Activated T-helper 17 cell treated with anti-CD3 and anti-CD28 coated beads, Interleukin-2, amount 50 U/mL, for 72 hours (primary cell): ENCODE results near the gene PDIA6. TPM values are rescaled to one million over a fixed set of nuclear protein-coding genes. Genes with fewer than 3 reads are reported as not detected.
"Not testable (repeated sequence)": the region's sequence is repeated elsewhere in the genome, so short reads cannot be mapped to it uniquely, and the experiment has no call there.

Source experiments
- ATAC-seq: fragments of 150-1000 bp; cut with Tn5 transposase; replicated peaks from 2 replicates; pipeline ENCODE4 v1.10.0; 2021; ENCODE audit warnings: mild to moderate bottlenecking, moderate library complexity
- H3K27ac Mint-ChIP-seq: one replicate; pipeline ENCODE4 v1.8.0; 2022; ENCODE audit warnings: mixed read lengths
- H3K27me3 Mint-ChIP-seq: one replicate; pipeline ENCODE4 v1.8.0; 2022; ENCODE audit warnings: mixed read lengths
- H3K36me3 Mint-ChIP-seq: one replicate; pipeline ENCODE4 v1.8.0; 2022; ENCODE audit warnings: low read depth, mild to moderate bottlenecking, mixed read lengths
- H3K4me1 Mint-ChIP-seq: one replicate; pipeline ENCODE4 v1.8.0; 2022; ENCODE audit warnings: mixed read lengths
- H3K4me3 Mint-ChIP-seq: one replicate; pipeline ENCODE4 v1.8.0; 2022; ENCODE audit warnings: mild to moderate bottlenecking, mixed read lengths
- H3K9me3 Mint-ChIP-seq: one replicate; pipeline ENCODE4 v1.8.0; 2022; ENCODE audit warnings: mixed read lengths
- total RNA-seq, 2 donors: library from RNA; stranded (reverse); gene quantifications; one replicate each; pipeline ENCODE4 v1.2.3, GENCODE V29; 2022

The PDIA6 gene
- total RNA-seq, 2 donors from 2014 or later = 129 to 206 TPM

DNA sequence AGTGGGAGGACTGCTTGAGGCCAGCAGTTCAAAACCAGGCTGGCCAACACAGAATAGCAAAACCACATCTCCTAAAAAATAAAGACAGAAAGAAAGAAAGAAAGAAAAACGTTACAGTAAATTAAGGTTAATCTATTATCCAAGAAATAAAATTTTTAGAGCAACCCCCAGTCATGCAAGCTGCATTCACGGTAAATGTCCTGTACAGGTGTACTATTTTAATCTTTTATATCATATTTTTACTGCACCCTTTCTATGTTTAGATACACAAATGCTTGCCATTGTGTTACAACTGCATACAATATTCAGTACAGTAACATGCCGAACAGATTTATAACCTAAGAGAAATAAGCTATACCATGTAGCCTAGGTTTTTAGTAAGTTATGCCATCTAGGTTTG, 6.0 kb downstream of the PDIA6 start:
- no peak for ATAC-seq
- Mint-ChIP-seq H3K4me1 (peaks cover 26% of the 10 kb centered on the region), H3K4me3 (no peak overlapping the region), H3K27ac (no peak overlapping the region), H3K36me3 (peaks cover 91% of the 10 kb centered on the region), H3K27me3 (no peaks in the 10 kb centered on the region), H3K9me3 (no peaks in the 10 kb centered on the region)

GRCh38 chr2:10805990-10806389, 6.6 kb downstream of the PDIA6 start:
- Mint-ChIP-seq H3K36me3 (peaks cover 91% of the 10 kb centered on the region), H3K4me1 (peaks cover 26% of the 10 kb centered on the region)
- H3K27me3 Mint-ChIP-seq, H3K4me3 Mint-ChIP-seq, H3K27ac Mint-ChIP-seq, ATAC-seq, H3K9me3 Mint-ChIP-seq: not testable (repeated sequence)

GRCh38 chr2:10802657-10803056, 9.9 kb downstream of the PDIA6 start:
- peak overlapping the region; percentile 10 for H3K27ac Mint-ChIP-seq
- peaks cover 91% of the 10 kb centered on the region for H3K36me3 Mint-ChIP-seq
- H3K4me1 Mint-ChIP-seq = peaks cover 11% of the 10 kb centered on the region
- no peak for ATAC-seq
- no peaks in the 10 kb centered on the region for H3K9me3 Mint-ChIP-seq
- H3K4me3 Mint-ChIP-seq = no peak overlapping the region
- H3K27me3 Mint-ChIP-seq = no peaks in the 10 kb centered on the region

DNA sequence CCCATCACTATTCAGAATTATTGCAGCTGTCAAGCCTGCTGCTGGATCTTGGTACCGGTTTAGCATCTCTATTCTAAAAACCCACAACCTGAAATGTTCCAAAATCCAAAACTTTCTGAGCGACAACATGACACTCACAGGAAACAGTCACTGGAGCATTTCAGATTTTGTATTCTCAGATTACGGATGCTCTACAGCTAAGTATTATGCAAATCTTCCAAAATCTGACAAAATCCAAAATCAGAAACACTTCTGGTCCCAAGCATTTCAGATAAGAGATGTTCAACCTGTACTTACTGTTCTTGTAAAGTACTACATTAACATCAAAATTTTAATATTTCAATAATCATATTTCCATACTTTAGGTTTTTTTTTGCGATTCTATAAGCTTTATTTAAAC, 12.4 kb downstream of the PDIA6 start:
- Mint-ChIP-seq H3K27me3 (no peaks in the 10 kb centered on the region), H3K4me3 (no peak overlapping the region), H3K27ac (no peak overlapping the region), H3K36me3 (peaks cover 98% of the 10 kb centered on the region), H3K9me3 (no peaks in the 10 kb centered on the region), H3K4me1 (peaks cover 12% of the 10 kb centered on the region)
- no peak for ATAC-seq

DNA sequence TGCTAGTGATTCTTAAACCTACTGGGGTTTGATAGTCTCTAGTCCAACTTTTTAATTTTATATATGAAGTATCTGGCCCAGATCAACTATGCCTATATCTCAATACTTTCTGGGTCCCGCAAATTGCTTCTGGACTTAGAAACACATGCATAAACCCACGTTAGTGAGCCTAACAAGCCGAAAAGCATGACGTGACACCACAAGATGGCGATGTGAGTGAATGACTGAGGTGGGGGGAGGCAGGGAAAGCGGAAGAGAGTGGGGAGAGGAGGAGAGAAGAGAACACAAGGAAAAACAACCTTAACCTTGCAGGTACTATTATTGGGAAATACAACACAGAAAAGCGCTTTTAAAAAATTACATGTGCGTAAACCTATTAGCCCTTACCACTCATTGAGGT, 13.8 kb downstream of the PDIA6 start:
- Mint-ChIP-seq H3K27me3 (no peaks in the 10 kb centered on the region), H3K36me3 (peaks cover 100% of the 10 kb centered on the region), H3K4me3 (no peak overlapping the region), H3K27ac (peak overlapping the region; percentile 63), H3K9me3 (no peaks in the 10 kb centered on the region), H3K4me1 (peaks cover 12% of the 10 kb centered on the region)
- no peak for ATAC-seq

DNA sequence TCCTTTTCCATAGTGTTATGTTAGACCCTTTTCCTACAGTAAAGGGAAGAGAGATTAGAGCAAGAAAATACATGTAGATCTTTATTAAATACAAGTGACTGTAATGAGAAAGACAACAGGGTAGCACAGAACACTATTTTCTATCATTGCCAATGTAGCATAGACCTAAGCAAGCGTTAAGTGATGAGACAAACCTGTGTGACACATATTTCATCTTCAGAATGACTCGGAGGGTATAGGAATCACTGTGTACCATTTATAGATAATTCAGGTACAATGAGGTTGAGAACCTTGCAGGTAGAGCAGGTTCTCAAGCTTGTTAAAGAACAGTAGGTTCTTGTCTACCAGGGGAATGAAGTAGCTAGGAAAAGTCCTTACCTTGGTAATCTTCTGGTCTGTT, 15.9 kb downstream of the PDIA6 start:
- peak; percentile 65 for ATAC-seq
- Mint-ChIP-seq H3K4me1 (peaks cover 25% of the 10 kb centered on the region), H3K4me3 (no peak overlapping the region), H3K27me3 (no peaks in the 10 kb centered on the region), H3K27ac (peak overlapping the region; percentile 5), H3K9me3 (no peaks in the 10 kb centered on the region), H3K36me3 (peaks cover 100% of the 10 kb centered on the region)

GRCh38 chr2:10795508-10796046, 17.0 kb downstream of the PDIA6 start:
- Mint-ChIP-seq H3K4me1 (peaks cover 35% of the 10 kb centered on the region), H3K27ac (peak overlapping the region; percentile 5)
- peak; percentile 54 for ATAC-seq

GRCh38 chr2:10794876-10795275, 17.7 kb downstream of the PDIA6 start:
- no peaks in the 10 kb centered on the region for H3K27me3 Mint-ChIP-seq
- peaks cover 100% of the 10 kb centered on the region for H3K36me3 Mint-ChIP-seq
- H3K27ac Mint-ChIP-seq = no peak overlapping the region
- no peak for ATAC-seq
- H3K9me3 Mint-ChIP-seq = no peaks in the 10 kb centered on the region
- H3K4me1 Mint-ChIP-seq = peaks cover 40% of the 10 kb centered on the region
- no peak overlapping the region for H3K4me3 Mint-ChIP-seq

More at GRCh38 chr2:10795508-10796046, 17.0 kb downstream of the PDIA6 start:
- H3K9me3 Mint-ChIP-seq = no peaks in the 10 kb centered on the region
- peaks cover 100% of the 10 kb centered on the region for H3K36me3 Mint-ChIP-seq
- H3K4me3 Mint-ChIP-seq = no peak overlapping the region
- H3K27me3 Mint-ChIP-seq = no peaks in the 10 kb centered on the region

- Mint-ChIP-seq H3K4me1 (peaks cover 39% of the 10 kb centered on the region), H3K9me3 (no peaks in the 10 kb centered on the region), H3K27ac (no peak overlapping the region), H3K36me3 (peaks cover 100% of the 10 kb centered on the region), H3K4me3 (no peak overlapping the region), H3K27me3 (no peaks in the 10 kb centered on the region)
- ATAC-seq = no peak
These were observed 18.8 kb downstream of the PDIA6 start for GRCh38 chr2:10793816-10794215.

DNA sequence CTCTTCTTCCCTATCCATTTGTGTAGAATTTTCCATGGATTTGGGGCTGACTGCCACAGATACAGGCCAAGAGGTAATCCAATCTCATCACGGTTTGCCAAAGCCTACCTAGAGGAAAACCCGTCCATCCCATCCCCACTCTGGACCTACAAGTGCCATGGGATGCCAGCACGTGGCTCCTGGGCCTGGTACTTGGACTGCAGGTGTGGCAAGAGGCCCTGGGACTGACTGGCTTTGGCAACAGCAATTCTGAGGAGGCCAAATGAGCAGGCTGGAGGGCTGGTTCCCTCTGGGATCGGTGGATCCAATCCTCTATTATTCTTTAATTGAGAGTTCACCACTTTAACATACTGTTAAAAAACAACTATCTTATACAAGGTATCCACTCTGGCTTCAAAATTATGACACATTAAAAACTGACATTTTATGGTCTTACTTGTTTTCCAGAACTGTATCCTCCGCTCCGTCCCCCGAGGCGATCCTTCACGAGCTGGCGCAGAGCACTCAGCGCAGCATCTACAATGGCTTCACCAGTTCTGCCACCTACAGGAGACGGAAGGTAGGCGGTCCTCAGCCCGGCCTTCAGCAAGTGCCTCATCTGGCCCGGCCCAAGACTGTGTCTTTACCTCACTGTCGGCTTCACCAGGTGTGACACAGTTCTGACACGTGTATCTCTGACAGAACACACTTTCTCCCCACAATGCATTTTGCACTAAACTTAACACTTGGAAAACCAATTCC, 19.8 kb downstream of the PDIA6 start:
- Mint-ChIP-seq H3K4me3 (peak overlapping the region; percentile 83), H3K27ac (peak overlapping the region; percentile 91), H3K27me3 (no peaks in the 10 kb centered on the region), H3K36me3 (peaks cover 100% of the 10 kb centered on the region), H3K4me1 (peaks cover 34% of the 10 kb centered on the region), H3K9me3 (no peaks in the 10 kb centered on the region)
- no peak for ATAC-seq

GRCh38 chr2:10792001-10792634, 20.5 kb downstream of the PDIA6 start:
- Mint-ChIP-seq H3K27me3 (no peaks in the 10 kb centered on the region), H3K4me3 (peak overlapping the region; percentile 83), H3K9me3 (no peaks in the 10 kb centered on the region), H3K4me1 (peaks cover 34% of the 10 kb centered on the region), H3K36me3 (peaks cover 100% of the 10 kb centered on the region), H3K27ac (peak overlapping the region; percentile 91)
- peak; percentile 69 for ATAC-seq

GRCh38 chr2:10790228-10790973, 22.2 kb downstream of the PDIA6 start:
- Mint-ChIP-seq H3K4me1 (peaks cover 29% of the 10 kb centered on the region), H3K4me3 (peak overlapping the region; percentile 83), H3K36me3 (peaks cover 100% of the 10 kb centered on the region), H3K27ac (peak overlapping the region; percentile 91), H3K9me3 (no peaks in the 10 kb centered on the region), H3K27me3 (no peaks in the 10 kb centered on the region)
- peak; percentile 80 for ATAC-seq

- peaks cover 100% of the 10 kb centered on the region for H3K36me3 Mint-ChIP-seq
- H3K27ac Mint-ChIP-seq = no peak overlapping the region
- no peak overlapping the region for H3K4me3 Mint-ChIP-seq
- H3K9me3 Mint-ChIP-seq = no peaks in the 10 kb centered on the region
- no peak for ATAC-seq
- H3K4me1 Mint-ChIP-seq = peaks cover 28% of the 10 kb centered on the region
- H3K27me3 Mint-ChIP-seq = no peaks in the 10 kb centered on the region
These were observed 23.7 kb downstream of the PDIA6 start for GRCh38 chr2:10788855-10789254.

GRCh38 chr2:10787176-10787968, 25.2 kb downstream of the PDIA6 start:
- peak overlapping the region; percentile 8 for H3K27ac Mint-ChIP-seq

More at GRCh38 chr2:10787176-10787968, 25.2 kb downstream of the PDIA6 start:
- ATAC-seq = no peak
- H3K36me3 Mint-ChIP-seq = peaks cover 100% of the 10 kb centered on the region
- H3K4me1 Mint-ChIP-seq = peaks cover 22% of the 10 kb centered on the region
- no peaks in the 10 kb centered on the region for H3K9me3 Mint-ChIP-seq
- H3K4me3 Mint-ChIP-seq = no peak overlapping the region
- no peaks in the 10 kb centered on the region for H3K27me3 Mint-ChIP-seq
